K562 (cell line): ENCODE data around the gene DYNC1I2. TPM values are rescaled to one million over a fixed set of nuclear protein-coding genes. Genes with fewer than 3 reads are reported as not detected.
A peak's percentile ranks its signal among the peaks of the same experiment; 100 is the strongest.

Source experiments
- FOSL1 ChIP-seq: fragments of 200-800 bp; sonication (Bioruptor generic); conservative IDR thresholded peaks from 2 replicates; pipeline ENCODE4 v1.6.1; 2016; ENCODE audit warnings: missing genetic modification characterization, missing compliant biosample characterization
- IFI16 ChIP-seq: fragments of 250-450 bp; sonication (Bioruptor Pico); IDR thresholded peaks from 2 replicates; pipeline ENCODE4 v2.1.2; 2022; ENCODE audit warnings: mild to moderate bottlenecking, inconsistent platforms
- MYNN ChIP-seq, 2 experiments: sonication (generic); formaldehyde crosslinking in 1 of 2; IDR thresholded peaks; 2 replicates each; pipeline versions ENCODE4 v1.5.0 to v1.6.1; 2016 to 2020; ENCODE audit warnings: antibody characterized with exemption in 1 of 2, missing genetic modification reagents in 1 of 2
- NELFE ChIP-seq: IDR thresholded peaks from 2 replicates; pipeline ENCODE4 v1.6.1; 2011; ENCODE audit warnings: mild to moderate bottlenecking; ENCODE audit not compliant: insufficient read depth, insufficient read length
- RAD51 ChIP-seq: fragments of 450-650 bp; IDR thresholded peaks from 2 replicates; pipeline ENCODE4 v1.7.1; 2016; ENCODE audit warnings: low read depth, mild to moderate bottlenecking, borderline replicate concordance
- SMAD4 ChIP-seq: fragments of 250-450 bp; sonication (Bioruptor Pico); conservative IDR thresholded peaks from 2 replicates; pipeline ENCODE4 v1.8.0; 2021; ENCODE audit warnings: inconsistent platforms, mild to moderate bottlenecking, moderate library complexity
- ZNF133 ChIP-seq: fragments of 250-450 bp; sonication (Bioruptor Pico); IDR thresholded peaks from 2 replicates; pipeline ENCODE4 v1.4.0; 2020; ENCODE audit warnings: mild to moderate bottlenecking
- ZNF197 ChIP-seq: fragments of 200-800 bp; sonication (Bioruptor generic); IDR thresholded peaks from 2 replicates; pipeline ENCODE4 v1.6.1; 2016; ENCODE audit warnings: low read depth, missing genetic modification characterization, missing compliant biosample characterization
- ZNF830 ChIP-seq: fragments of 250-450 bp; sonication (Bioruptor Pico); IDR thresholded peaks from 2 replicates; pipeline ENCODE4 v1.5.0; 2021; ENCODE audit warnings: mild to moderate bottlenecking
- polyA plus RNA-seq, 8 experiments: library from polyadenylated mRNA; depleted of rRNA in 4 of 8; stranded (reverse) in 5 of 8; unstranded in 3 of 8; fragments of >200 nt; fragmentation: Nextera tagmentation in 2 of 8; fragmentation: Illumina TruSeq in 1 of 8; extraction: Ambion mirVana in 2 of 8; extraction: Trizol in 1 of 8; gene quantifications; 2 replicates each; pipeline versions ENCODE4 v1.2.1 to v1.2.3, GENCODE V29; 2011 to 2014; ENCODE audit warnings: inconsistent platforms in 1 of 8, missing spikeins in 1 of 8
- total RNA-seq, 7 experiments: library from RNA; depleted of rRNA in 6 of 7; stranded (reverse); fragments of >200 nt in 6 of 7; fragmentation: Illumina TruSeq in 2 of 7; extraction: Trizol in 2 of 7; gene quantifications; 2 replicates each; pipeline versions ENCODE4 v1.2.1 to v1.2.3, GENCODE V29; 2011 to 2021; ENCODE audit warnings: low replicate concordance in 1 of 7
- TF ChIP-seq, protein P1 (sequence below): fragments of 450-650 bp; IDR thresholded peaks from 2 replicates; pipeline ENCODE4 v1.6.1; 2016; ENCODE audit warnings: mild to moderate bottlenecking, moderate library complexity

The DYNC1I2 gene
- total and polyA plus RNA-seq, 9 of the 15 experiments (the other 6 are each of a cell fraction or from before 2014, with no cell fraction given), result 59.1 to 204 (median 100) TPM

DNA sequence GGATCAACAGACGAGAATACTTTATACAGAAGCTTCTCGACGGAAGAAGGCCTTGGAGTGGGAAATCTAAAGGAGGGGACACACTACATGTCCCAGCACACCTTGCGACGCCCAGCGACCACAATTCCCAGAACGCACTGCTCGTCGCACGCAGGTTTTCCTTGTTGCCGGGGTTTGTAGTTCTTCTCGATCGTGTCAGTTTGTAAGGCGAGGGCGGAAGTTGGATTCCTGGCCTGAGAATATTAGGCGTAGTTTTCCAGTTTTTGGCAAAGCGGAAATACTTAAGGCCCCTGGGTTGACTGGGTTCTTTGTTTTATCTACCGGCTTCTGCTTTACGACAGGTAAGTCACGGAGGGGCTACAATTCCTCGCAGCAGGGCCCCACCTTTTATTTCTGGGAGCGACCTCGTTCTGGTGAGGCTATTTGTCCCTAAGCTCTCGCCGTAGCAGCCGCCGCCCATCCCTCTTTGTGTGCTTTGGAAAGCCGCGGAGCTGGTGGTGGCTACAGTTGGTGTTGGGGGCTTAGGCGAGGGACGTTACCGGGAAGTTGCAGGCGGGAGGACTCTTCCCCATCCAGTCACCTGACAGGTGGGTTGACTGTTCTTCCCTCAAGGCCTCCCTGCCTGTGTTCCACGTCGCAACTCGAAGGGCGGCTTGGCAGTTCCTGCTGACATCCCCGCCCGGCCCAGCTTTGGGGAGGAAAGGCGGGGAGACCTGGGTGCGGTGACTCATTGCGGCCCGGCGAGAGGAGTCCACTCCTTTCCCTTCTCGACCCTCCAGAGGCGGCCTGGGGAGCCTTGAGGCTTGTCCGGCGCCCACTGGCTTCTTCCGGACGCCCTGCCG, at the start of gene DYNC1I2 (continued):
- TF ChIP-seq, protein P1, sequence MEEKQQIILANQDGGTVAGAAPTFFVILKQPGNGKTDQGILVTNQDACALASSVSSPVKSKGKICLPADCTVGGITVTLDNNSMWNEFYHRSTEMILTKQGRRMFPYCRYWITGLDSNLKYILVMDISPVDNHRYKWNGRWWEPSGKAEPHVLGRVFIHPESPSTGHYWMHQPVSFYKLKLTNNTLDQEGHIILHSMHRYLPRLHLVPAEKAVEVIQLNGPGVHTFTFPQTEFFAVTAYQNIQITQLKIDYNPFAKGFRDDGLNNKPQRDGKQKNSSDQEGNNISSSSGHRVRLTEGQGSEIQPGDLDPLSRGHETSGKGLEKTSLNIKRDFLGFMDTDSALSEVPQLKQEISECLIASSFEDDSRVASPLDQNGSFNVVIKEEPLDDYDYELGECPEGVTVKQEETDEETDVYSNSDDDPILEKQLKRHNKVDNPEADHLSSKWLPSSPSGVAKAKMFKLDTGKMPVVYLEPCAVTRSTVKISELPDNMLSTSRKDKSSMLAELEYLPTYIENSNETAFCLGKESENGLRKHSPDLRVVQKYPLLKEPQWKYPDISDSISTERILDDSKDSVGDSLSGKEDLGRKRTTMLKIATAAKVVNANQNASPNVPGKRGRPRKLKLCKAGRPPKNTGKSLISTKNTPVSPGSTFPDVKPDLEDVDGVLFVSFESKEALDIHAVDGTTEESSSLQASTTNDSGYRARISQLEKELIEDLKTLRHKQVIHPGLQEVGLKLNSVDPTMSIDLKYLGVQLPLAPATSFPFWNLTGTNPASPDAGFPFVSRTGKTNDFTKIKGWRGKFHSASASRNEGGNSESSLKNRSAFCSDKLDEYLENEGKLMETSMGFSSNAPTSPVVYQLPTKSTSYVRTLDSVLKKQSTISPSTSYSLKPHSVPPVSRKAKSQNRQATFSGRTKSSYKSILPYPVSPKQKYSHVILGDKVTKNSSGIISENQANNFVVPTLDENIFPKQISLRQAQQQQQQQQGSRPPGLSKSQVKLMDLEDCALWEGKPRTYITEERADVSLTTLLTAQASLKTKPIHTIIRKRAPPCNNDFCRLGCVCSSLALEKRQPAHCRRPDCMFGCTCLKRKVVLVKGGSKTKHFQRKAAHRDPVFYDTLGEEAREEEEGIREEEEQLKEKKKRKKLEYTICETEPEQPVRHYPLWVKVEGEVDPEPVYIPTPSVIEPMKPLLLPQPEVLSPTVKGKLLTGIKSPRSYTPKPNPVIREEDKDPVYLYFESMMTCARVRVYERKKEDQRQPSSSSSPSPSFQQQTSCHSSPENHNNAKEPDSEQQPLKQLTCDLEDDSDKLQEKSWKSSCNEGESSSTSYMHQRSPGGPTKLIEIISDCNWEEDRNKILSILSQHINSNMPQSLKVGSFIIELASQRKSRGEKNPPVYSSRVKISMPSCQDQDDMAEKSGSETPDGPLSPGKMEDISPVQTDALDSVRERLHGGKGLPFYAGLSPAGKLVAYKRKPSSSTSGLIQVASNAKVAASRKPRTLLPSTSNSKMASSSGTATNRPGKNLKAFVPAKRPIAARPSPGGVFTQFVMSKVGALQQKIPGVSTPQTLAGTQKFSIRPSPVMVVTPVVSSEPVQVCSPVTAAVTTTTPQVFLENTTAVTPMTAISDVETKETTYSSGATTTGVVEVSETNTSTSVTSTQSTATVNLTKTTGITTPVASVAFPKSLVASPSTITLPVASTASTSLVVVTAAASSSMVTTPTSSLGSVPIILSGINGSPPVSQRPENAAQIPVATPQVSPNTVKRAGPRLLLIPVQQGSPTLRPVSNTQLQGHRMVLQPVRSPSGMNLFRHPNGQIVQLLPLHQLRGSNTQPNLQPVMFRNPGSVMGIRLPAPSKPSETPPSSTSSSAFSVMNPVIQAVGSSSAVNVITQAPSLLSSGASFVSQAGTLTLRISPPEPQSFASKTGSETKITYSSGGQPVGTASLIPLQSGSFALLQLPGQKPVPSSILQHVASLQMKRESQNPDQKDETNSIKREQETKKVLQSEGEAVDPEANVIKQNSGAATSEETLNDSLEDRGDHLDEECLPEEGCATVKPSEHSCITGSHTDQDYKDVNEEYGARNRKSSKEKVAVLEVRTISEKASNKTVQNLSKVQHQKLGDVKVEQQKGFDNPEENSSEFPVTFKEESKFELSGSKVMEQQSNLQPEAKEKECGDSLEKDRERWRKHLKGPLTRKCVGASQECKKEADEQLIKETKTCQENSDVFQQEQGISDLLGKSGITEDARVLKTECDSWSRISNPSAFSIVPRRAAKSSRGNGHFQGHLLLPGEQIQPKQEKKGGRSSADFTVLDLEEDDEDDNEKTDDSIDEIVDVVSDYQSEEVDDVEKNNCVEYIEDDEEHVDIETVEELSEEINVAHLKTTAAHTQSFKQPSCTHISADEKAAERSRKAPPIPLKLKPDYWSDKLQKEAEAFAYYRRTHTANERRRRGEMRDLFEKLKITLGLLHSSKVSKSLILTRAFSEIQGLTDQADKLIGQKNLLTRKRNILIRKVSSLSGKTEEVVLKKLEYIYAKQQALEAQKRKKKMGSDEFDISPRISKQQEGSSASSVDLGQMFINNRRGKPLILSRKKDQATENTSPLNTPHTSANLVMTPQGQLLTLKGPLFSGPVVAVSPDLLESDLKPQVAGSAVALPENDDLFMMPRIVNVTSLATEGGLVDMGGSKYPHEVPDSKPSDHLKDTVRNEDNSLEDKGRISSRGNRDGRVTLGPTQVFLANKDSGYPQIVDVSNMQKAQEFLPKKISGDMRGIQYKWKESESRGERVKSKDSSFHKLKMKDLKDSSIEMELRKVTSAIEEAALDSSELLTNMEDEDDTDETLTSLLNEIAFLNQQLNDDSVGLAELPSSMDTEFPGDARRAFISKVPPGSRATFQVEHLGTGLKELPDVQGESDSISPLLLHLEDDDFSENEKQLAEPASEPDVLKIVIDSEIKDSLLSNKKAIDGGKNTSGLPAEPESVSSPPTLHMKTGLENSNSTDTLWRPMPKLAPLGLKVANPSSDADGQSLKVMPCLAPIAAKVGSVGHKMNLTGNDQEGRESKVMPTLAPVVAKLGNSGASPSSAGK, result peak; percentile 56
- TF ChIP-seq ZNF133 (CRISPR knock-in tag) (no peak), SMAD4 (CRISPR knock-in tag) (no peak; the same call in 1 of the 2 replicates), NELFE (no peak), IFI16 (CRISPR knock-in tag) (no peak), MYNN (IDR thresholded peaks at IDR 0.05) (peak; percentile 41; the same call in 1 of the 2 replicates), MYNN (CRISPR knock-in tag; IDR thresholded peaks at IDR 0.05) (no peak), RAD51 (peak; percentile 43; the same call in 1 of the 2 replicates), ZNF830 (CRISPR knock-in tag) (no peak), FOSL1 (tag) (peak; percentile 97), ZNF197 (CRISPR knock-in tag) (peak; percentile 97)
